HG03066 (cell line): Measurements from ENCODE around the gene TRMT2A.

ENCODE experiments used
- ATAC-seq: cut with Tn5 transposase; IDR thresholded peaks from one replicate; pipeline ENCODE4 v1.9.1; 2021; ENCODE audit warnings: low read depth; ENCODE audit not compliant: unreplicated experiment

TRMT2A gene

GRCh38 chr22:20123366-20124082, 6.5 kb upstream of the TRMT2A start:
- no peak for ATAC-seq

DNA sequence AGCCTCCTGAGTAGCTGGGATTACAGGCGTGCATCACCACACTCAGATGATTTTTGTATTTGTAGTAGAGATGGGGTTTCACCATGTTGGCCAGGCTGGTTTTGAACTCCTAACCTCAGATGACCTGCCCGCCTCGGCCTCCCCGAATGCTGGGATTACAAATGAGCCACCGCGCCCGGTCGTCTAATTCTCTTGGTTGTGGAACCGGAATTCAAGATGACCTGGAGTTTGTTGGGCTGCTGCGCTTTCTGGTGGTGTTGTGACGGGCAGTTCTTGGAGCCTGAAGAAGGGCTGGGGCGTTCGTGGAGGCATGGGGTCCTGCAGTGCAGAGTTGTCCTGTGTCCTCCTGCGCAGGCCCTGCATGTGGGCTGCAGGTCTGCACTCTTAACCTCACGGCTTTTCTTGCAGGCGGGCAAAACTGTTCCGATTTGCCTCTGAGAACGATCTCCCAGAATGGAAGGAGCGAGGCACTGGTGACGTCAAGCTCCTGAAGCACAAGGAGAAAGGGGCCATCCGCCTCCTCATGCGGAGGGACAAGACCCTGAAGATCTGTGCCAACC, 4.9 kb upstream of the TRMT2A start:
- ATAC-seq, result no peak

GRCh38 chr22:20118300-20119020, 1.4 kb upstream of the TRMT2A start:
- ATAC-seq, result no peak

DNA sequence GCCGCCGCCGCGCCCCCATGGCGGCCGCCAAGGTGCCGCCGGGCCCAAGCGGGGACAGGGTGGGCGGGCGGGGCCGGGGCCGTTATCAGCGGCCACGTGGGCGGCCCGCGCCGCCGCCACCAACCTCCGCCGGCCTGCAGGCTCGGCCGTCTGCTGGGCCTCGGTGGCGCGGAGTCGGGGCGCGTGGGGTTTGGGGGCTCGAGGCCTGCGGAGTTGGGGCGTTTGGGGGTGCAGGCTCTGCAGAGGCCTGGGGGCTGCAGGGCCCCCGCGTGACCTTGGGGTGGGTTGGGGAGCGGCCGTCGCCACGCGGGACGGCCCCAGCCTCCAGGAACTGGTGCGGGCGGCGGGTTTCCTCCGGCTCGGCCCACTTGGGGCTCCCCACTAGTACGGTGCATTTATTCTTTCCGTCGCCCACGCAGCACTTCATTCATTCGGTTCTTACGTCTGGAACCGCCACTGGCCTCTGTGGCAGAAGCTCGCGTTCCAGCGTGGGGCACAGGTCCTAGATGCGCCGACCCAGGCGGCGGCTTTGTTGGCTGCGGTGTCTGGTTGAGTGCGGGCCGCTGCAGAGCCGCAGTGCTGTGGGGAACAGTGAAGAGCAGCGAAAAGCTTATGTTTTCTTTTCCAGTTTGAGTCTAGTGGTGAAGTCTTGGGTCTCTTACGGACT, 740 bp upstream of the TRMT2A start:
- peak; percentile 21 for ATAC-seq

- no peak for ATAC-seq
Measured at GRCh38 chr22:20116376-20116950, 563 bp downstream of the TRMT2A start.

GRCh38 chr22:20115691-20116375, 1.2 kb downstream of the TRMT2A start, which contains the start of gene RANBP1:
Gene RANBP1, plus strand, starts transcription at chr22:20116104. Its CDS starts 81 bp downstream, at chr22:20116185.
- ATAC-seq, result no peak

DNA sequence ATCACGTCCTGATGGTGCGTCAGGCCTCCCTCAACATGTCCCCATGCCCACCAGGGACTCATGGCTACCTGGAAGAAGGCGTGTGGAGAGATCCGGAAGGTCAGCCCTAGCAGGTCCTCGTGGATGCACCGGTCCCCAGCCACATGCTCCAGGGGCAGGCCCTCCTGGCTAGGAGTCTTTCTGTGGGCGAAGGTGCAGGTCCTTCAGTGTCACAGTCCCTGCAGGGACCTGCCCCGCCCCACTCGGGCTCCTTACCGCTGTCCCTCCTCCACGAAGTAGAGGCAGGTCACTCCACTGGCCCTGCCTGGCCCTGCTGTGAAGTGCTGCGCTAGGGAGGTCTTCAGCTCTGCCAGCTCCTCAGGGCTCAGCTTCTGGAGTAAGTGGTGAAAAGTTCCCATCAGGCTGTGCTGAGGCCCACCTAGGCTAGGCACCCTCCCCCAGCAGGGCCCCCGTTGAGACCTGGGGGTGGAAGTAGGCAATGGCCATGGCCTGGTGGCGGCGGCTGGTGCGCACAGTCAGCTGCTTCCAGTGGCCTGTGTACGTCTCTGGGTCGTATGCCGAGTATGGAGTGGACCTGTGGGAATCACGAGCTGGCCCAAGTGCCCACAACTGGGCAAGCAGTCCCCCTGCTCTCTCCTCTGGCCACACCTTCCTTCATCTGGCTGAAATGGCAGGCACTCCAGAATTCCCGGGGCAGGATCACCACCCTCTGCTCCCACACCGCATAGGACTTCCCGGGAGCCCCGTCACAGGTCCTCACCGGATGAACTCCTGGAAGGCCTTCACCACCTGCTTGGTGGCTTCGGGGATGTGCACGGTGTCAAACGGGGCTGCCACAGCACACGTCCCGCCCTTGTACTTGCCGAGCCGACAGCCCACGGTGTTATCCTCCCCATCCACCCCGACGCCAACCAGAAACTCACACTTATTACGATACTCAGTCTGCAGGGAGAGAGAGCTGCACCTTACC, 2.2 kb downstream of the TRMT2A start:
- no peak for ATAC-seq

GRCh38 chr22:20113551-20114310, 3.3 kb downstream of the TRMT2A start:
- no peak for ATAC-seq

DNA sequence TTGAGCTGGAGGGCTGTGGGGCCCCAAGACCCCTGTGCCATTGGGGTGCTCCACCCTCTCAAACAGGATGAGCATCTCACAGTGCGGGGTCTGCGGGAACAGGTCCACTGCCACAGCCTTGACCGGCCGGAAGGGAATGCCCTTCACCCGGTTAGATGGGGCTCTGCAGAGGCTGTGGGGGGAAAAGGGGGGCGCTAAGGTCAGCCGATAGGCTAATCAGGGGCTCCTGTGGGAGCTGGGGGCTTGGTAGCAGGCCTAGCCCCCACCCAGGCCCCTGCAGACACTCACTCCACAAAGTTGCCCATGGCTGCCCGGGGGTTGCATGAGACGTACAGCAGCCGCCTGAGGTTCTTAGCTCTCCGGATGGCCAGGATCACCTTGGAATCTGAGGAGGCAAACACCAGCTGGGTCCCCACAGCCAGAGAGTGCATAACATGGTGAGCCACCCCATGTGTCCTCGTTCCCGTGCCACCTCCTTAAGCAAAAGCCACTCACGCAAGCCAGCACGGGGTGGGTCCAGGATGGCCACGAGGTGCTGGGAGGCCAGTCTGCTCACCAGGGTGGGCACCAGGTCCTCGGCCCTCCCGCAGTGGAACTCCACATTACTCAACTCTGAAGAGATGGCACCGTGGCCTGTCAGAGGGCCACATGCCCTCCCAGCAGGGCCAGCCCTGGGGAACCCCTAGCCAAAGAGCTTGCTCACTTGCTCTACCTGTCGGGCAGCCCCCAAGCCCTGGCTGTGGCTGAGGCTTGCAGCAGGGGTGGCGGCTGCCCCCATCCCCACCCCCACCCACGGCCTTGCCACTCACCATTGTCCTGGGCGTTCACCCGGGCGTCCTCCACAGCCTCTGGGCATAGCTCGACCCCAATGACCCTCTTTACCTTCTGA, 4.2 kb downstream of the TRMT2A start:
- ATAC-seq, result no peak

- no peak for ATAC-seq
Measured at GRCh38 chr22:20111689-20112622, 5.1 kb downstream of the TRMT2A start.

- ATAC-seq, result no peak
Measured at GRCh38 chr22:20111045-20111688, 5.9 kb downstream of the TRMT2A start.

DNA sequence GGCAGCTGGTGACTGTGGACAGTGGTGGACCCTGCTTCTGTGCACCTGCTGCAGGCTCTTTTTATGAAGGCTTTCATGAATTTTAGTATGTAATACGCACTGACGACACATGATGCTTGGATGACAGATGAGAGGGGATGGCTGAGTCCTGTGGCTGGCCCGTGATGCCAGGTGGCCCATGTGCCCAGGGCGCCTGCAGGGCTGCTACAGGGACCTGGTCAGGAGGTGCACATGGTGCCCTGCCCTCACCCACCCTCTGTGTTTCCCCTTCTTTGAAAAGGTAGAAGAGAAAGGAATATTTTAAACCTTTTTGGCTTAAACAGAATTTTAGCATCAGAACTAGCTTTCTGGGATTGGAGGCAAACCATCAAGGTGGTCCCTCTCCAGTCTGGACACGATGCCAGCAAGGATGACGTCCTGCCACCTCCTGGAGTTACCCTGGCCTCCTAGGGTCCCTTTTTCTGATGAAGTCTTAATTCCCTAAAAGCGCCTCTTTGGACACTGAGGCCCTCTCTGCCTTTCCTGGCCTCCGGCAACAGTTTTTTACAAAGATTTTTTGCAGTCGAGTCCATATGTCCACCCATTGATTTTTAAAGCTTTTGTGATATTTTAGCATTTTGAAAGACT, 6.6 kb downstream of the TRMT2A start:
- no peak for ATAC-seq

DNA sequence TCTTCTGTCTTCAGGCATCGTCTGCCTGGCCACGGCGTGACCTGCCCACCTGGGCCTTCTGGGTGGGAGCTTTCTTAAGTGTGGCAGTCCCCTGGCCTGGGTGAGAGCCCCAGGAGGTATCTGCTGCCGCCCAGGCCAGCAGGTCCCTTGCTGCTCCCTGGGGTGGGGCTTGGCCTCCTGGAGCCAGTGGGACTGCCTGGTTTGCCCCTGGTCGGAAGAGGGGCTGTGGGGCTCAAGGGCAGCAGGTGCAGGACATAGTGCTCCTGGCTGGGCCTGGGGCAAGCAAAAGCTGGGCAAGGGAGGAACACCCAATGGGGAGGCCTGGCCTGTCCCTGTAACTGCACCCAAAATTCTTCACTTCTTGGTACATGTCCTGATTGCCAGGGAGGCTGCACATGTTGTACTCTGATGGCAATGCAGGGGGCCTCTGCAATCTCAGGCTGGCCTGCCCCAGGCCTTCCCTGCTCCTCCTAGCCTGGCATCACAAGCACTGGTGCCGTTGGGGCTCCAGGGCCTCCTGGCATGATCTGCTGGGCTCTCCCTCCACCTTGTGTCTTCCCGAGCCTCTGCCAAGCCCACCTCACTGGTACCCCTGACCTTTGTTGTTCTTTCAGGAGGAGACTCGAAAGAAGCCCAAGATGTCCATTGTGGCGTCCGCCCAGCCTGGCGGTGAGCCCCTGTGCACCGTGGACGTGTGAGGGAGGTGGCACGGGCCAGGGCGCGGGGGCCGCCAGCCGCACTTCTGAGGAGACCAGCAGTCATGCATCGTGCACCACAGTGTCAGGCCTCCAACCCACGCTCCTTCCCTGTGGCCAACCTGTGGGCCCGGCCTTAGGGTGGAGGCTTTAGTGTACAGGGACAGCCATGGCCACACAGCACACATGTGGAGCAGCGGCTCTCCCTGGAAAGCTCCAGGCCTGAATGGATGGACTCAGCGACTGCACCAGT, 7.3 kb downstream of the TRMT2A start:
- no peak for ATAC-seq

- no peak for ATAC-seq
Measured at GRCh38 chr22:20108757-20109230, 8.2 kb downstream of the TRMT2A start.
